A673 (cell line): Measurements from ENCODE around the gene DNAJB13. TPM values are rescaled to one million over a fixed set of nuclear protein-coding genes. Genes with fewer than 3 reads are reported as not detected.

Source experiments
- BruUV-seq: library from RNA; stranded (reverse); fragments of 400-500 nt; replicated peaks from 2 replicates; lab custom pipeline; 2021; lab: Mats Ljungman, UMichigan
- CTCF ChIA-PET: fragments of 300-600 bp; sonication (Branson Sonifier 250); formaldehyde crosslinking; loops from one replicate; lab custom pipeline; 2022; ENCODE audit warnings: antibody characterized with exemption; lab: Charles Lee
- POLR2A ChIA-PET: fragments of 300-600 bp; sonication (Branson Sonifier 250); formaldehyde crosslinking; loops from one replicate; lab custom pipeline; 2022; ENCODE audit warnings: antibody characterized with exemption; ENCODE audit not compliant: low non-redundant PET; lab: Charles Lee
- DNase-seq: peaks from one replicate; pipeline ENCODE4 v3.0.0-alpha.2; 2015; ENCODE audit warnings: low spot score
- H3K27ac ChIP-seq: fragments of 200-600 bp; sonication (generic); 2 replicates; pipeline ENCODE4 v1.5.1; 2016; ENCODE audit warnings: mixed run types, low read depth, mild to moderate bottlenecking, mixed read lengths, antibody characterized with exemption, low read length; ENCODE audit not compliant: poor library complexity, severe bottlenecking
- H3K27me3 ChIP-seq: fragments of 200-600 bp; sonication (generic); replicated peaks from 2 replicates; pipeline ENCODE4 v1.6.1; 2017; ENCODE audit warnings: mixed run types, low read depth, mild to moderate bottlenecking, mixed read lengths, antibody characterized with exemption, low read length; ENCODE audit not compliant: insufficient read depth, poor library complexity
- H3K36me3 ChIP-seq: fragments of 200-600 bp; sonication (generic); 2 replicates; pipeline ENCODE4 v1.6.1; 2016; ENCODE audit warnings: mixed run types, mild to moderate bottlenecking, mixed read lengths, antibody characterized with exemption, low read length; ENCODE audit not compliant: insufficient read depth, poor library complexity, severe bottlenecking
- H3K4me1 ChIP-seq: fragments of 200-600 bp; sonication (generic); 2 replicates; pipeline ENCODE4 v1.6.1; 2017; ENCODE audit warnings: mixed run types, mild to moderate bottlenecking, mixed read lengths, antibody characterized with exemption, low read length; ENCODE audit not compliant: insufficient read depth, poor library complexity, severe bottlenecking
- H3K4me3 ChIP-seq: fragments of 200-600 bp; sonication (generic); 2 replicates; pipeline ENCODE4 v1.5.1; 2016; ENCODE audit warnings: low read depth, mixed run types, mild to moderate bottlenecking, mixed read lengths, low read length; ENCODE audit not compliant: poor library complexity, severe bottlenecking
- H3K9me3 ChIP-seq: fragments of 200-600 bp; sonication (generic); 2 replicates; pipeline ENCODE4 v1.6.1; 2016; ENCODE audit warnings: mixed run types, low read depth, mild to moderate bottlenecking, mixed read lengths, antibody characterized with exemption, low read length; ENCODE audit not compliant: poor library complexity, severe bottlenecking
- CTCF ChIP-seq: fragments of 300-800, 200-600 bp; sonication (generic); conservative IDR thresholded peaks from 2 replicates; pipeline ENCODE4 v1.5.1; 2017; ENCODE audit warnings: low read depth, mild to moderate bottlenecking, antibody characterized with exemption, low read length, moderate library complexity, mixed read lengths
- EZH2 ChIP-seq: fragments of 200-600 bp; sonication (generic); IDR thresholded peaks from 2 replicates; pipeline ENCODE4 v1.6.1; 2017; ENCODE audit warnings: borderline replicate concordance, low read depth, mild to moderate bottlenecking, mixed read lengths, antibody characterized with exemption, low read length; ENCODE audit not compliant: poor library complexity, severe bottlenecking
- intact Hi-C: fragments of 100-400 bp; cut with micrococcal nuclease; formaldehyde crosslinking; loops from one replicate; pipeline ENCODE4 v1.10.0; 2022; ENCODE audit not compliant: unreplicated experiment
- total RNA-seq: library from RNA; stranded (reverse); gene quantifications from 2 replicates; pipeline ENCODE4 v1.2.3, GENCODE V29; 2021

Gene DNAJB13
- total RNA-seq, 1 experiment from 2014 or later = 0.41 TPM

GRCh38 chr11:74000307-74001133 is 49.7 kb downstream of the DNAJB13 start:
- intact Hi-C loops = no loop called here
- Histone ChIP-seq H3K9me3 (no peaks in the 10 kb centered on the region), H3K4me3 (no peak overlapping the region), H3K36me3 (no peaks in the 10 kb centered on the region), H3K27ac (no peak overlapping the region), H3K27me3 (no peaks in the 10 kb centered on the region), H3K4me1 (peaks cover 6% of the 10 kb centered on the region)
- no TSS peak for BruUV-seq
- DNase-seq = no peak
- POLR2A ChIA-PET = no interaction called here
- CTCF ChIA-PET = no interaction called here
- TF ChIP-seq CTCF (no peak), EZH2 (no peak)

GRCh38 chr11:74001822-74002286 is 51.0 kb downstream of the DNAJB13 start:
- CTCF ChIA-PET = no interaction called here
- DNase-seq = no peak
- intact Hi-C loops = no loop called here
- Histone ChIP-seq H3K4me1 (peaks cover 6% of the 10 kb centered on the region), H3K27me3 (no peaks in the 10 kb centered on the region), H3K9me3 (no peaks in the 10 kb centered on the region), H3K36me3 (no peaks in the 10 kb centered on the region), H3K4me3 (no peak overlapping the region), H3K27ac (no peak overlapping the region)
- POLR2A ChIA-PET = no interaction called here
- BruUV-seq = no TSS peak
- no peak for TF ChIP-seq EZH2
- no peak for TF ChIP-seq CTCF

- H3K4me1 ChIP-seq = peaks cover 6% of the 10 kb centered on the region
- intact Hi-C loops = no loop called here
- H3K27ac ChIP-seq = no peak overlapping the region
- no peak for DNase-seq
- no TSS peak for BruUV-seq
- H3K27me3 ChIP-seq = no peaks in the 10 kb centered on the region
- POLR2A ChIA-PET = no interaction called here
- TF ChIP-seq EZH2 (no peak), CTCF (no peak)
- no peaks in the 10 kb centered on the region for H3K9me3 ChIP-seq
- H3K4me3 ChIP-seq = no peak overlapping the region
- CTCF ChIA-PET = no interaction called here
- H3K36me3 ChIP-seq = no peaks in the 10 kb centered on the region
Observed at GRCh38 chr11:74002832-74003231, 52.0 kb downstream of the DNAJB13 start.
